CD4-positive, alpha-beta T cell treated with Interleukin-21 for 1 hour (primary cell): ENCODE measurements around the gene NTRK1.

ENCODE experiments used
- DNase-seq: peaks from one replicate; pipeline ENCODE4 v3.0.0-alpha.2; 2020

NTRK1 gene

DNA sequence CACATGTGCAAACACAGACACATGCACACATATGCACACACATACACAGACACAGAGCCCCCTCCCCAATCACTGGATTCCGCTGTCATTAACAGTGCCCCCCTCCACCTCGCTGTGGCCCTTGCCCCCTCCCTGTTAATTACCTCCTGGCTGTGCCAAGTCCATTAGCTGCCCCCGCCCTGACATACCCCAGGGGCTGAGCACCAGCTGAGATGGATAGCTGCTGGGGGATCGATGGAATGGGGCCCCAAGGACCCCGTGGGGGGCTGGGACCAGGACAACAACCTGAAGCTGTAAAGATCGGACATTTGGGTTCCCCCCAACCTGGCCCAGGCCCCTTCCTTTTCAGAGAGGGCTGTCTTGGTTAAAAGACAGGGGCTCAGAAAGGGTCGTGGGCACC lies 23.3 kb downstream of the NTRK1 start:
- no peak for DNase-seq

DNA sequence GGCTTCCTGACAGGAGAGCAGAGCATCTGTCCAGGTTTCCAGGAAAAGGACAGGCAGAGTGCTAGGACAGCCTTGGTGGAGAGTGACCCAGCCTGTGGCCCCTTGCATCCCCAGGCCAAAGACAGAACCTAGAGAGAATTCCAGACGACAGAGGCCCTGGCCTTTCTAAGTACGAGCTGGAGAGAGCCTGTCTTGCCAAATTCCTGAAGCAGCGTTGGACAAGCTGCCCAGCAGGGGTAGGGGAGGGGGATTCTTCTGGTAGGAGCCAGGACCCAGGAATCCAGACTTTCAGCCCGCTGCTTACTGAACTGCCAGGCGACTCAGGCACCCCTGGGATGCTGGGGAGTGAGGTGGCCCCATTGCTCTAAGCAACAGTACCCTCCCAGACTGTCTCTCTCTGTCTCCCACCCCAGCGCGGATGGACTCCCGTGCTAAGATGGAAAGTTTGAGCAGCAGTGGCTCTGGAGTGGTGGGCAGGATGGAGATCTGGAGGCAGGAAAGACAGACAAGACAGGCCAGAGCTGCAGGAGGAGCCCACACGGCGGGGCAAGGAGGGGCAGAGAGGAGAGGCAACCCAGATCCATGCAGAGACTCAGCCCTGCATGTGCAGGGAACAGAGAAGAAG lies 24.0 kb downstream of the NTRK1 start:
- DNase-seq = no peak

- DNase-seq = no peak
Measured at GRCh38 chr1:156885314-156885713, 24.6 kb downstream of the NTRK1 start.

- DNase-seq = no peak
Measured at GRCh38 chr1:156885880-156886355, 25.3 kb downstream of the NTRK1 start.

DNA sequence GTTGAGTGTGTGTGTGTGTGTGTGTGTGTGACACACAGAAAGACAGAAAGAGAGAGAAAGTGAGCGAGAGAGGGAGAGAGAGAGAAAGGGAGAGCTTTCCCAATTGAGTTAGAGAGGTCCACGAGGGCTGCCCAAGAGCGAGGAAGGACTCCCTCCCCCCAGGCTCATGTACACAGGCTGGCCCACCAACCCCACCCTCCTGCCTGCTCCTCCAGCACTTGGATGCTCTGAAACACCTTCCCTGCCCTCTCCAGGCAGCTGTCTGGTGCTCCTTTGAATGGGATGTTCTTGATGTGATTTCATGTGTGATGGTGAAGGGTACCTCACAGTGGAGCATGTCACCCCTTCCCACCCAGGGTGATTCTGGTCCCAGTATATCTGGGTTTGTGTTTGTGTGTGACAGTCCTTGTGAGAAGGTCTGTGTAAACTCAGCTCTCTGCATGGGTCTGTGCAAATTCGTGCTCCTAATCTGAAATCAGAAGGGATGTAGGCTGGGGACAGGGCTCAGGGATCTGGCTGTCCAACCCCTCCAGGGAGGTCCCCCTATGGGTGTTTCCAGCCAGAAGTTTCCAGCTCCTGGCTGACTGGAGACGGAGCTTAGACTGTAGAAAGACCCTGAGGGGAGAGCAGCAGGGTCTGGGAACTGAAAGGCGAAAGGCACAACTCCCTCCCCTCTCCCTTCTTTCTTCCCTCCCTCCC lies 26.1 kb downstream of the NTRK1 start:
- no peak for DNase-seq

- DNase-seq = no peak
Measured at GRCh38 chr1:156887317-156887716, 26.7 kb downstream of the NTRK1 start.

DNA sequence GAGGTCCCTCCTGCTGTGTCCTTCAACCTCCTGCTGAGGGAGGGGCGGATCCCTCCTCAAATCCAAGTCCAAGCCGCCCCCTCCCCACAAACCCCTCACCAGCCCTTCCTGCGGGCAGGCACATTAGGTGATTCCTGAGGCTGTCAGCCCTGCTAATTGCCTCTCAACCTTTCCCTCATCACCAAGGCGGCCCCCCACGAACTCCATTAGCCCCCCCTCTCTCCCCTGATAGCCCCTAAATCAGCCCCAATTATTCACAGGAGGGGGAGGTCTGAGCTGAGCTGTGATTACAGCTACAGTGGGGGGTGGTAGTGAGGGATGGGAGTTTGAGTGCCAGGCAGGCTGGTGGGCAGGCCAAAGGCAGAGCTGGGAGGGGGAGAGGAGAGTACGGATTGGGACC lies 27.1 kb downstream of the NTRK1 start:
- DNase-seq = no peak

GRCh38 chr1:156889802-156890580 lies 29.3 kb downstream of the NTRK1 start:
- DNase-seq = peak; percentile 58

DNA sequence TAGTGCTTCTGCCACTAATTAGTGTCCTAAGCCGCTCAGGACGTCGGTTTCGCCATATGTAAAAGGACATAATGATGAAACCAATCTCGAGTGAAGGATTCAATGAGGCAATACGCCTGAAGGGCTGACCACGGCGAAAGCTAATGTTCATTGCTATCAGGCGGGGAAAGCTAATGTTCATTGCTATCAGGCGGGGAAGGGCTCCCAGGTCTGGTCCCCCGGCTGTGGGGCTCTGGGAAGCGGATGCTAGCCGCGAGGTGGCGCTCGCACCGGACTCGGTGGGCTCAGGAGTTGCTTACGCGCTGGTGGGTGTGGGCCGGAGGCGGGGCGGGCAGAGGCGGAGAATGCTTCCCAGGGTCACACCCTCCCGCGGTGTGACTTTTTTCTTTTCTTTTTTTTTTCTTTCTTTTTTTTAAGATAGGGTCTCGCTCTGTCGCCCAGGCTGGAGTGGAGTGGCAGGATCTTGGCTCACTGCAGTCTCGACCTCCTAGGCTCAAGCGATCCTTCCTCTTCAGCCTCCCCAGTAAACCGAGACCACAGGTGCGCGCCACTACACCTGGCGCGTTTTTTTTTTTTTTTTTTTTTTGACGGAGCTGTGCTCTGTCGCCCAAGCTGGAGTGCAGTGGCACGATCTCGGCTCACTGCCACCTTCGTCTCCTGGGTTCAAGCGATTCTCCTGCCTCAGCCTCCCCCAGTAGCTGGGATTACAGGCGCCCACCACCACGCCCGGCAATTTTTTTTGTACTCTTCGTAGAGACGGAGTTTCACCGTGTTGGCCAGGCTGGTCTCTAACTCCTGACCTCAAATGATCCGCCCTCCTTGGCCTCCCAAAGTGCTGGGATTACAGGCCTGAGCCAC lies 31.8 kb downstream of the NTRK1 start:
- DNase-seq = peak; percentile 86

- DNase-seq = no peak
Measured at GRCh38 chr1:156893048-156893953, 32.6 kb downstream of the NTRK1 start, which contains the start of gene PEAR1. Gene PEAR1 (plus strand): TSS chr1:156893718. CDS start chr1:156903927, 10,209 bp downstream.

GRCh38 chr1:156894001-156894400 lies 33.3 kb downstream of the NTRK1 start:
- DNase-seq = no peak

GRCh38 chr1:156894711-156895454 lies 34.2 kb downstream of the NTRK1 start:
- no peak for DNase-seq

GRCh38 chr1:156895455-156895812 lies 34.8 kb downstream of the NTRK1 start:
- DNase-seq = no peak

DNA sequence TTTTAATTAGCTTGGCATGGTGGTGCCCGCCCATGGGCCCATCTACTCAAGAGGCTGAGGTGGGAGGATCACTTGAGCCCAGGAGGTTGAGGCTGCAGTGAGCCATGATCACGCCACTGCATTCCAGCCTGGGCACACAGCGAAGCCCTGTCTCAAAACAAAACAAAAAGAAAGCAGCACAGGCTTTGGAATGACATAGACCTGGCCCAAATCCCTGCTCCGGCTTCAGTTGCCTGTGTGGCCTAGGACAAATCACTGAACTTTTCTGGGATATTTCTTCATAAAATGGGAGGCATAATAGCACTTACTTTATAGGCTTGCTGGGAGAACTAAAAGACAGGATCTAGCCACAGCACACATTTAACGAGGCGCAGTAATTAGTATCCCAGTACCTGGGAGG lies 35.3 kb downstream of the NTRK1 start:
- no peak for DNase-seq

GRCh38 chr1:156896490-156897033 lies 35.9 kb downstream of the NTRK1 start:
- DNase-seq = no peak

DNA sequence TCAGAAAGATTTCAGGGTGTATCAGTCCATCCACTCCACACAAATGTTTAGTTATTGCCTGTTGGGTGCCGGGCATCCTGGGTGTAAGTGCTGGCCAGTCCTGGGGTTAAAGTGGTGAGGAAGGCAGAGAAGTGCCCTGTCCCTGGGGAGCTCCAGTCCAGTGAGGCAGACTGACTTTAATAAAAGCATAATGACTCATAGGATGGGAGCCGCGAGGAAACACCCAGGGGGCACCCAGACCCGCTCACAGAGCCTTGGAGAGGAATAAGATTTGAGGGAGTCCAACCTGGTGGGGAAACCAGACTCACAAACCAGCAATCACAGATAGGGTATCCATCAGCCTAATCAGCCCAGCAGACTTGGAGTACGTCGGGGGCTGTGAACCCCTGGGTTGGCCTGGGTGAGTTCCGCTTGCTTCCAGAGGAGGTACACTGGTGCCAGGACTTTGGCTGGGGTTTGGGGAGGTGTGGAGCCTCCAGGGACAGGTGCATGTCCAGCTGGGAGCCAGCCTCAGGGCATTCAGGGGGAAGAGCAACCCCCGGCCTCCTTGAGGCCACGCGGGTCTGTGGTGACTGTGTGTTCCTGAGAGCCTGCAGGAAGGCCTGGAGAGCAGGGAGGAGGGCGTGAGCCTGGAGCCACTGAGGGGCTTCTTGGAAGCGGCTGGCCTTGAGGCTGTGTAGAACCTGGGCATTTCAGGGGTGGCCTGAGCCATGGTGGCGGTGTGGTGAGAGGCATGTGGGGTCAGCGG lies 36.6 kb downstream of the NTRK1 start:
- DNase-seq = no peak

DNA sequence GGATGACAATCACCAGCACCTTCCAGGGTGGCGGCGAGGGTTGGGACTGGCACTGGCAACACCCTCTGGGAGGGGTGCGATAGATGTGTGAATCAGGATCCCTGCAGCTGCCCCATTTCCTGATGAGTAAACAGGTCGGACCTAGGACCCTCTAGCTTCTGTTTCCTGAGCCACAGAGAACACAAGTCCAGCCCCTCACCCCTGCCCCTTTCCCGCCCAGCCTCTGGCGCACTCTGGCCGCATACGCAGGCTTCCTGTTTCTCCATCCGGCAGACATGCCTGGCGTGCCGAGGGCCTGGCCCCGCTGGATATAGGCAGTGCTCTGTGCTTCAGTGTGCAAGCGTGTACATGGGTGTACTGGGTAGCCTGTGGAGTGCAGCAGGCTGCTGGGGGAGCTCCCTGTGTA lies 37.5 kb downstream of the NTRK1 start:
- no peak for DNase-seq

- no peak for DNase-seq
Measured at GRCh38 chr1:156898971-156899664, 38.5 kb downstream of the NTRK1 start.
